Effector CD4-positive, alpha-beta T cell (primary cell): ENCODE measurements around the gene LAMB1.
"Not testable (repeated sequence)": the region's sequence is repeated elsewhere in the genome, so short reads cannot be mapped to it uniquely, and the experiment has no call there.

Experiments
- DNase-seq: peaks from one replicate; pipeline ENCODE4 v3.0.0-alpha.2; 2020

LAMB1 gene

DNA sequence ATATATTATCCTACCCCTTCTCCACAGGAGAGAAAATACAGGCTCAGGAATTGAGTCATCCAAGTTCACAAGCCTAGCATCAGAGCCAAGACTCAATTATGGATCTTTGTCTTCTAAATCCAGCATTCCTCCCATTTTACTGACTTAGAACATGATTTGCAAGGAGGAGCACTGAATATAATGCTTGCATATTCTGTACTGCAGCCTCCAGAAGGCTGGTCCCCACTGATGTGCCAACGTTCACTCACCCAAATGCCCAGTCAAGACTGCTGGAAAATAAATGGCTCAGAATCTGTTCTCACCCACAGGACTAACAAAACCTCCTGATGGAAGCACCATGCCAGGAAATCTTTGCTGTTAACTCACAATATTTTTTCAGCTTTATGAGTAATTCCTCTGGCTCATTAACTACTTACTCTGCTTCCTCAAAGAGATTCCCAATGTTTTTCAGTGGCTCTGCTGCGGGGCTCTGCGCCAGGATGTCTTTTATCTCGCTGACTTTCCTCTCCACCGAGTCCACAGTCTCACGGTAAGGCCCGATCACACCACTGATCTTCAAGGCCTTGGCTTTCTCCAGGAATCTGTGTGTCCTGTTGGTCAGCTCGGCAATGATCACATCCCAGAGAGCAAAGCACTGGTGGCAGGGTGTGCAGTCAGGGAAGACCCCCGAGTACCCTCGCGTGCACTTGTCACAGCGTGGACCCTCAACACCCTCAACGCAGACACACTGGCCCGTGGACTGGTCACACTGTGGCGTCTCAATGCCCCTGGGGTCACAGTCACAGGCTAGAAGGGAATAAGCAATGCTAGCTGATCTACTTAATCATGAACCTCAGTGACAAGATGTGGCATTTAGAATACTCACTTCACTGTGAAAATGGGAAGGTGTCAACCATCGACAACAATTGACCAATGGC is 63.1 kb downstream of the LAMB1 start:
- DNase-seq = no peak

DNA sequence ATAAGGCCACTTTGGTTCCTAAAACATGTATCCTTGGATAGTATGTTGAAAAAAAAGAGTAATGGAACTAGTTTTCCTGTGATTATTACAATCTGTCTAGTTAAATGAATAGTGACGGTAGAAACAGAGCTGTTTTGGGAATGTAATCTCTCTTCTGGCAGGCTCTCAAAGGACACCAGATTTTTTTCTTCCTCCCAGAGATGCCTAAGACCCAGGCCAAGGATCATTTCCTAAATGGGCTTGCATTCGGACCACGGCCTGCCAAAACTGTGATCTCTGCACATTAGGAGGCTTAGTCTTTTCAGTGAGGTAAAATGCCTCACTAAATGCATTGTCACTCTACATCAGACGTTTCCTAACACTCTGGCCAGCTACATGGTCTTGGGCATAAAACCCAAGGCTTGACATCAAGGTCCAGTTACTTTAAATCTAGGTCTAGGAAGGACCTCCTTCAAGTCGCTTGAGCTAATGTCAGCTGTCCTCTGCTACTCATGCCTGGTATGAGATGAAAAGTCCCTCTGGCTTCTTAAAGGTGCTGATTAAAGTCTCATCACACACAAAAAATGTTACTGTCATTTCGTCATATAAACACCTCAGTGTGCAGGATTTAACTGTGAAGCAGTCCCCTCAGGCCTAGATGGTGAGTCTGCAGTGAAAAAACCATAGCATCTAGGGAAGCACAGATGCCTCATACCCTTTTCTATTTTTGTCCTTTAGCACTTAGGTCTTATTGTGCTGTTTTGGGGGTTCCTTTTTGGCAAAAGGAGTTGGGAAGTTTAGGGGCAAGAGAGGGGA is 64.3 kb downstream of the LAMB1 start:
- DNase-seq = no peak

DNA sequence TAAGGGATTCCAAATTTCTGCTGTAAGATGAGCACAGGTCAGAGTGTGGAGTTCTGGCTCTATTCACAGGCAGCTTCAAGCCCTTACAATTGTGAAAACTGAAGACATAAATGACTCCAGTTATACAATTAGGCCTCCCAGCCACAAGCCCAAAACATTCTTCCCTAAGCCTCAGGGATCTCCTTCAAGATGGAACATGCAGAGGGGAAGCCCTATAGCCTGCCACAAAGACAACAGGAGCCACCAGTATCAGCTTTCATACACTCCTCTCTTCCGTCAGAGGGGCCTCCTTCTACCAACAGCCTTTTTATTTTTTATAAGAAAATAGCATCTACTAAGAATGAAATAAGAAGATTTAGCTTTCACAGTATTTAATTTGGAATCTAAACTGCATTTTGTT is 65.4 kb downstream of the LAMB1 start:
- no peak for DNase-seq

DNA sequence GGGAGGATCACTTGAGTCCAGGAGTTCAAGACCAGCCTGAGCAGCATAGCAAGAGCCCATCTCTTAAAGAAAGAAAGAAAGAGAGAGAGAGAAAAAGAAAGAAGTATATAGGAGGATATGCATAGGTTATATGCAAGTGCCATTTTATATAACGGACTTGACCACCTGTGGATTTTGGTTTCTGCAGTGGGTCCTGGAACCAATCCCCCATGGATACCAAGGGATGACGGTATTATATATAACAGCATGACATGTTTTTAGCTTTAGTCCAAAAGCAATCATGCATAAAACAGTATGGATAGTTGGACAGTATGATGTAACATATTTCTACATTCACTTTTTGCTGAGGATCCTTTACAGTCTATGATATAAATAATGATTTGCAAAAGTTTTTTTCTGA is 66.6 kb downstream of the LAMB1 start:
- DNase-seq = no peak

DNA sequence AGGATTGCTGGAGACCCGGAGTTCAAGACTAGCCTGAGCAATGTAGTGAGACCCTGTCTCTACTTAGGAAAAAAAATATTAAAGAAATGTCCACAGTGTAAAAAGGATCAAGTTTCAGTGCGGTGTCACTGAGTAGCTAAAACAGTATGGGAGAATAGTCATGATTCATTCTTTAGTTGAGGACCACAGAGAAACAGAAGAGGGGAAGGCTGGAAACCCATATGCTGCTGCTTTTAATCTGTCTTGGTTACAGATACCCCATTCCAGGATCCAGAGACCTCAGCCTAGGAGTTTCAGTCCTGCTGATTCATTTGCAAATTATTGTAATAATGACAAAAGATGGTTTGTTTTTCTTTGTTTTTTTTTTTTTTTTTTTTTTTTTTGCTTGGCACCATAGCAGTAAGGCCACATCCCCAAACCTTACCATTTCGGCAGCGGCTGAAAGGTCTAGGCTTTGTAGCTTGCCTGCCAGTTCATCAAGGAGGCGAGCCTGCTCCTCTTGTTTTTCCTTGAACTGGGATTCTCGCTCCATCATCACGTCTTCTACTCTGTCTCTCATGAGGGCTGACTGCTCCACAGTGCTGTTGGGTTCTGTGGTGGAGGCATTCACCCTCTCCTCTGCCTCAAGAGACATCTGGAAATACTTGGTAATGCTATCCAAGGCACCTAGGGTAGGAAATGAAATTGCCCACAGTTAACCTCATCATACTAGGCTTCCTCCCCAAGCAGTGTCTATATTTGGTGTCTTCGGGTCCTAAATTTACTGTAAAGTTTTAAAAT is 67.8 kb downstream of the LAMB1 start:
- DNase-seq = no peak

DNA sequence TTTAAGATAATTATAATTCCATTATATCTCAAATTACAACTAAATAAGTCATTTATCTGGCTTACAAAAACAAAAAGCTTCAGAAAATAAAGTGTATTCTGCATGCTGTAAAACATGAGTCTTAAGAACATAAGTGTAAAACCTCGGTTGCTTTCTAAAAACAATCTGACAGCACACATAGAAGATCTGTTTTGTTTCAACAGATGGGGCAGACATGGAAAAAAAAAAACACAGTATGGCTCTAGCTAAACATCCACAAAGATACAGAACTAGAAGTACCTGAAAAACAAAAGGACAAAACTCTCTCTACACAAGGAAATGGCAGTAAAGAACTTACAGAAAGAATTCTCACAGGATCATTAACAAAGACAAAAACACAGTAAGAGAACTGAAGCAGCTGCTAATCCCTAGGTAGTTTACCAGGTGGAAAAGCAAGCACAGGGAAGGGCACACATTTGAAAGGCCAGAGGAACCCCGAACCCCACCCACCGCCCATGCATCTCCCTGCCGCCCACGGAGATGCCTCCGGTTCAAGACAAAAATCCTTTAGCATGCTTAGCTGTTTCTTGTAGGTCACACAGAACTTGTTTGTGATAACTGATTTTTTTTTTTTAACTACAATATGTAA is 69.5 kb downstream of the LAMB1 start:
- DNase-seq = no peak

DNA sequence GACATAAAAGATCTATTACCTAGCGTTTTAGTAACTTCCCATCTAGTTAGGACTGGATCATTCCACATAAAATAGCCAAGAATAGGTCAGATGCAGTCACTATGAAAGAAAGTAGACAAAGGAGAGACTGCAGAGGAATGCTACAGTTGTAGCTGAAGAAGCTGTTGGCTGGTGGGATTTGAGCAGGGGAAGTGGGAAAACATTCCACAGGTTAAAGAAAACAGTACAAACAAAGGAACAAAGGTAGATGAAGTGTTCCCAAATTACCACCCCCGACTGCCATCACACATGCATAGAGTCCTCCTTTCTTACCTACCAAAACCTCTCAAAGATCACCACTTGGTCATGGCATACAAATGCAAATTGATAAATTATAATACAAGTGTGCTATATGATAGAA is 70.2 kb downstream of the LAMB1 start:
- no peak for DNase-seq

DNA sequence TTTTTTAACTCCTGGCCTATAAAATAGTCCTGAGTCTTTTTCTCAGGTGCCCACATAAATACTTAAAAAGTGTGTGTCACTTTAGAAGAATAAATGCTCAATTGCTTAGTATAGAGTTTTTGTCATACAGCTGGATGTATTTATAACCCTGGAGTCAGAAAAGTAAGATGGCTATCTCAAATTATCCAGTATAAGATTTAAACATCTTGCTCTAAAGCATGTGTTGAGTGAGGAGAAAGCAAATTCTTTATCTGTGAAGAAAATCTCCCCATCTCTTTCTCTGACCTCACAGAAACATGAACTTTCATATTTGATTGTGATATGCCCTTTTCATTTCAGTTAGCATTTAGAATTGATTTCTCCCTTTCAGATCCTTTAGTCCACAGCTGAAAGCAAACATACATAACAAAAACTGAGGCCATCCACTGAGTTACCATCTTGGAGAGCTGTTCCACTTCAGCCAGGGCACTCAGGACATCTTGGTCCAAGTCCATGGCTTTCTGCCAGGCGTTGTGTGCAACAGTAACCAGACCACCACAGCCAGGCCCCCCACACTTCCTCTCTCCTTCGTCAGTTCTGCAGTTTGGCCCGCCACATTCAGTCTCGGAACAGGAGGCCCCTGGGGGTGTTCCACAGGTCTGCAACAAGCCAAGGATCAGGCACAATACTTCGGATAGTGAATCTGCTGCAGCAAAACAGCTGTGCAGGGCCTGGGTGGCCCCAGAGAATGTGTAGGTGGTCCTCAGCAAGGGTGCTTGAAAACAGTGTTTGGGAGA is 71.0 kb downstream of the LAMB1 start:
- DNase-seq = no peak

DNA sequence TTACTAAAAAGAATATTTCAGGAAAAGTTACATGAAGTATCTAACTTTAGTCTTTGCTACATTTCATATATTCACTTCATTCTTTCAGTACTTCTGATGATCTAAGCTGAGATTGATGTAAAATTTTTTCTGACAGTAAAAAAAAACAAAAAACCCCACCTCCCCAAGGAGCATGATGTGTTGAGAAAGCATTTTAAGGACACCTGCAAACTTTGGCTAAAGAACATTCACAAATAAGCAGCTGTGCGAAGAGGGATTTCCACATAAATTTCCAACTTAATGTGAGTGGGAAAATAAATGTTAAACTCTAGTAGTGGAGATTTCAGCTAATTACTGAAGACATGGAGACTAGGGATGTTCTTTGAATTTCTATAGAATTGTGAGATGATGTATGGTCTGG is 76.5 kb downstream of the LAMB1 start:
- DNase-seq = no peak

DNA sequence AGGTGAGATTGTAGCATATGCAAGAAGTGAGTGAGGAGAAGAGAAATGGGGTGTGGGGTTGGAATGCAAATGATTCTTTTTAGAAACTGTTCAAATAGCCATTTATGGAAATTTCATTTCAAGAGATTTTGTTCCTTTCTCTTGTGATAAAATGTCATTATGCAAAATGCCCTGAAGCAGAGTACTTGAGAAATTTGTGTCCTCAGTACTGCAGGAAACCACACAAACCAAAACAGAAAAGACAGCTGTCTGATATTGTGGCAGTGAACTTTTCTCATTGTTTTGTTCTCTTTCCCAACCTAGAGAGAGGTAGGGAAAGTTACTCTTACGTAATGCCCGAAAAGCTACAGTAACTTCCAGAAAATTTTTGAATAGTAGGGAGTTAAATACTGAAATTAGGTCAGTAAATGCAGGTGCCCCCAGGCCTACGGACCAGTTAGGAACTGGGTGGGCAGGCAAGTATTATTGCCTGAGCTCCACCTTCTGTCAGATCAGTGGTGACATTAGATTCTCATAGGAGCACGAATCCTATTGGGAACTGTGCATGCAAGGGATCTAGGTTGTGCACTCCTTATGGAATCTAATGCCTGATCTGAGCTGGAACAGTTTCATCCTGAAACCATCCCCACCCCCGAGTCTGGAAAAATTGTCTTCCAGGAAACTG is 78.0 kb downstream of the LAMB1 start:
- no peak for DNase-seq

DNA sequence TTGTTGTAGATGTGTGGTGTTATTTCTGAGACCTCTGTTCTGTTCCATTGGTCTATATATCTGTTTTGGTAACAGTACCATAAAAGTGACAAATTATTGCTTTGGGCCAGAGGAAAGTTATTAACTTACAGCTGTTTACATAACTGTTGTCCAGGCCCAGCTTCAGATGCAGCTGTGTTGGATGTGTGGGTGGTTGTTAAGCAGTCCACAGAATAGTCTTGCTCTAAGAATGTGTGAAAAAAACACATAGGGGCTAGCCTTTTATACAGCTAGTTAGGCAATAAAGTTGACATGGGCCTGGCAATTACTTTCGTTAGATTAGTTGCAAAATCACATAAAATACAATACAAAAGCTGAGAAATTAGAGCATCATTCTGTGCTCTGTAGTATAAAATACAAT is 80.1 kb downstream of the LAMB1 start:
- DNase-seq = no peak

DNA sequence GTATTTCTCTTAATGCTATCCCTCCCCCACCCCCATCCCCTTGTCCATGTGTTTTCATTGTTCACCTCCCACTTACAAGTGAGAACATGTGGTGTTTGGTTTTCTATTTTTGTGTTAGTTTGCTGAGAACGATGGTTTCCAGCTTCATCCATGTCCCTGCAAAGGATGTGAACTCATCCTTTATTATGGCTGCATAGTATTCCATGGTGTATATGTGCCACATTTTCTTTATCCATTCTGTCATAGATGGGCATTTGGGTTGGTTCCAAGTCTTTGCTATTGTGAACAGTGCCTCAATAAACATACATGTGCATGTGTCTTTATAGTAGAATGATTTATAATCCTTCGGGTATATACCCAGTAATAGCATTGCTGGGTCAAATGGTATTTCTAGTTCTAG is 81.1 kb downstream of the LAMB1 start:
- DNase-seq = not testable (repeated sequence)

DNA sequence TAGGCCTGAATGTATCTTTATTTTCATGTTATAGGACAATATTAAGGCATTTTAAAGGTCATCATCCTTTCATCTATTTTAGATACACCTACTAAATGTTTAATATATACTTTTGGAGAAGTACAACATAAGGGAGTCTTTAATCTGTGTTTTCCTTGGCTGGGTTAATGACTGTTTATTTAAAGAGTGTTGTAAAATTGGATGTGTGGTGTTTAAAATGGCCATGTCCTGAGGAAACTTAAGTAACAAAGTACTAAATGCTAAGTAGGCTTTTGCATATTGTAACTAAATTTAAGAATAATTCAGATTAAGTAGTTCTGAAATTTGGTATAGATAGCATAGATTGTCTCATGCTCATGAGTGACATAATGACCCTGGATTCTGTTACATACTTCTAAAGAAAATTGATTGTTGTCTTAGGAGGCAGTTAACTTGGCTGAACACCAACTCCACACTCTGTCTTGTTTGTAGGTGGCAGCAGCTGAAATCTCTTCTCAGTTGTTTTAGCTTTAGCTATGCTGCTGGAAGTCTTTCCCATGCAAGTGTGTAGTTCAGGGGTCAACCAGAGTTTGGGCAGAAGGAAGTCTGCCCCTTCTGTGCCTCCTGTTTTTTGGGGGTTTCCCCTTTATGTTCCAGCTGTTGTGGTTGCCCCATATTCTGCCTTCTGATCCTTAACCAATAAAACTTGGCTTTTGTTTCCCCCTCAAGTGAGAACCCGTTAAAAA is 82.8 kb downstream of the LAMB1 start:
- DNase-seq = no peak

DNA sequence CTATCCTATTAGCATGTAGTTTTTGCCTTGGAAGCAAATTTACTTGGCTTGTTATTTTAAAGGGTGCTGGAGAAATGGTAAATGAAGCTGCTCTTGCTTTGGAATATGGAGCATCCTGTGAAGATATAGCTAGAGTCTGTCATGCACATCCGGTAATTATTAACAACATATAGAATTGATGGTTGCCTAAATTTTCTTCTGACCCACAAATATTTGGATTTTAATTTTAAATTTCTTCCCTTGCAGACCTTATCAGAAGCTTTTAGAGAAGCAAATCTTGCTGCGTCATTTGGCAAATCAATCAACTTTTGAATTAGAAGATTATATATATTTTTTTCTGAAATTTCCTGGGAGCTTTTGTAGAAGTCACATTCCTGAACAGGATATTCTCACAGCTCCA is 84.0 kb downstream of the LAMB1 start:
- no peak for DNase-seq

DNA sequence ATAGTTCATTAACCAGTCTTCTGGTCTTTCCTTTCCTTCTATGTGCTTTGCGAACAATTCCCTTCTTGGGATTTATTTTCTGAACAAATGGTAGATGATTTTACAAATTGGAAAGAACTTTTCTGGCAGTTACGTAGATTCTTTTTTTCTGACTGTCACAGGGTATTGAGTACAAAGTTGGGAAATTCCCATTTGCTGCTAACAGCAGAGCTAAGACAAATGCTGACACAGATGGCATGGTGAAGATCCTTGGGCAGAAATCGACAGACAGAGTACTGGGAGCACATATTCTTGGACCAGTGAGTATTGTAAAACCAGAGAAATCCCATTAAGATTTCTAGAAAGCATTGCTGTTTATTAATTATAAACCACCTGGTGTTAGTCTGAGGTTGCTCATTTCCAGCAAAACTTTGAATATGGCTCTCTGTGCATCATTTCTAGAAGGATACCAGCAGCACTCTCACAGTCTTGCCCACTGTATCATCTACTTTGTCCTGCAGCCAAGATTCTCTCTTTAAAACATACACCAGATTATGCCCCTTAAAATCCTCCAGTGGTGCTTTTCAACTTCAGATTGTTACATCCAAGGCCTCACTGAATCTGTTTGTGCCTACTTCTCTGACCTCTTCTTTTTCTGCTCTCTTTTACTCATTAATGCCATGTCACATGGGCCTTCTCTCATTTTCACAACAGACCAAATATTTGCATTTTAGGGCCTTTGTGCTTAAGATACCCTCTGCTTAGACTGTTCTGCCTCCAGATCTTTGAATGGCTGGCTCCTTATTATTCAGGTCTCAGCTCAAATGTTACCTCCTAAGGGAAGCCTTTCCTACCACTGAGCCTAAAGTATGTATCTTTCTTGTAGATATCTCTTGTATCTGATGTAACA is 85.0 kb downstream of the LAMB1 start:
- DNase-seq = no peak

DNA sequence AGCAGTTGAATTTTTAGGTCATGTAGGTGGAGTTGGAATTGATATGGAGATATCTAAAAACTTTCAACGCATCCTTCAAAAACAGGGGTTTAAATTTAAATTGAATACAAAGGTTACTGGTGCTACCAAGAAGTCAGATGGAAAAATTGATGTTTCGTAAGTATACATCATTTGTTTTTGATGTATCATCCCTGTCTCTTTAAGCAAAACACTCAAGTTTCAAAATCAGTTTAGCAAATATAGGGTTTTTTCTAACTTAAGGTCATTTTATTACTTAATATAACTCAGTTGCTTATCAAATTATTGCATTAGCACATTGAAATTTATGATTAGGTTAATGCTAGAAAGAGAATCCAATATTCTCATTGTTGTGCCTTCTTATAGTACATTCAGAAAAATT is 87.4 kb downstream of the LAMB1 start:
- DNase-seq = no peak

DNA sequence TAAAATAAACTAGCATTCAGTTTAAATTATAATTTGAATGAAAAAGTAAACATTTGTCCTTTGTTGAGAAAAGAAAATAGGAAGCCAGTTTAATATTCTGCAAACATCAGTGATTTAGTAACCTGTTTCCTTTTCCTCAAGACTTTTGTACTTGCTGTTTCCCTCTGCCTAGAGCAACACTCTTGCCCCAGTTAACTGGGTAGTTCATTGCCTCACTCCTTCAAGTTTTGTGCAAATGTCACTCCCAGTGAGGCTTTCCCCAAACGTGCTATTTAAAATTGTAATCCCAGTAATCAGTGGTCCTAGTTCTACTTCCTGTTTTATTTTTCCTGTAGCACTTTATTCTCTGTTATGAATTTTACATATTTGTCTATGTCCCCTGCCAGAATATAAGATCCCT is 88.1 kb downstream of the LAMB1 start:
- DNase-seq = no peak

DNA sequence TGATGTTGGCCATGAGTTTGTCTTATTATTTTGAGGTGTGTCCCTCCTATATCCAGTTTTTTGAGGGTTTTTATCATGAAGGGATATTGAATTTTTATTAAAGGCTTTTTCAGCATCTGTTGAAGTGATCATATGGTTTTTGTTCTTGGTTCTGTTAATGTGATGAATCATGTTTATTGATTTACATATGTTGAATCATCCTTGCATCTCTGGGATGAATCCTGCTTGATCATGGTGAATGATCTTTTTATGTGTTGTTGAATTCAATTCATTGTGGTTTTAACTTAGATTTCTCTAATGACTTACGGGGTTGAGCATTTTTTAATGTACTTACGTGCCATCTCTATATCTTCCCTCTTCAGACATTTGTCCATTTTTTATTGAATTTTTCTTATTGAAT is 89.1 kb downstream of the LAMB1 start:
- DNase-seq = no peak

DNA sequence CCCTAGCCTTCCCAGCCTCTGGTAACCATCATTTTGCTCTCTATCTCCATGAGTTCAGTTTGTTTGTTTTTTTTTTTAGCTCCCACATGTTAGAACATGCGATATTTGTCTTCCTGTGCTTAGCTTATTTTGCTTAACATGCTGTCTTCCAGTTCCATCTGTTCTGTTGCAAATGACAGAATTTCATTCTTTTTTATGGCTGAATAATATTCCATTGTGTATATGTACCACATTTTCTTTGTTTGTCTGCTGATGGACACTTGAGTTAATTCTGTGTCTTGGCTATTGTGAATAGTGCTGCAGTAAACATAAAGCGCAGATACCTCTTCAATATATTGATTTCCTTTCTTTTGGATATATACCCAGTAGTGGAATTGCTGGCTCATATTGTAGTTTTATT is 91.0 kb downstream of the LAMB1 start:
- no peak for DNase-seq

DNA sequence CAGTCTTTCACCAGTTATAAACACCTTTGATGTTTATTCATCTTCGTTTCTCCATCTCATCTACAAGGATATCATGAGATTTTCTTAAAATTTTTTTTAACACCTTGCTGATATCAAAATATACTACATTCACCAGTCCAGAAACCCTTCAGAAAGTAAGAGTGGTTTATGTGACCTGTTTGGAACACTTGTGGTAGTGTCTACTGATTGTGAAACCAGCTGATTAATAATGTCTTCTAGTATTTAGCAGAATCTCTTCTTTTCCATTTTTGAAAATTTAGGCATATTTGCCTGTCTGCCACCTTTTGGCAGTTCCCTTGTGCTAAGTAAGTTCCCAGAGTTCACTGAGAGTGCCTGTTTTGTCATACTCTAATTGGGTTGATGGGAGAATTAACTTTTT is 93.5 kb downstream of the LAMB1 start:
- no peak for DNase-seq
